HAP-1 (cell line): ENCODE data around the gene CARHSP1.

Experiments used
- DNase-seq, 2 experiments: peaks; one replicate each; pipeline ENCODE4 v3.0.0-alpha.2; 2016 to 2020; ENCODE audit warnings: low spot score in 2 of 2
- H3K27me3 ChIP-seq: fragments of 250-450 bp; sonication (Bioruptor Pico); 2 replicates; pipeline ENCODE4 v1.5.1; 2020; ENCODE audit warnings: low read depth, mild to moderate bottlenecking, moderate library complexity
- H3K36me3 ChIP-seq: fragments of 250-450 bp; sonication (Bioruptor Pico); replicated peaks from 2 replicates; pipeline ENCODE4 v1.5.1; 2020; ENCODE audit warnings: mild to moderate bottlenecking
- H3K4me1 ChIP-seq: fragments of 250-450 bp; sonication (Bioruptor Pico); 2 replicates; pipeline ENCODE4 v1.5.1; 2020; ENCODE audit warnings: mild to moderate bottlenecking
- H3K4me3 ChIP-seq: fragments of 250-450 bp; sonication (Bioruptor Pico); 2 replicates; pipeline ENCODE4 v1.5.1; 2020; ENCODE audit warnings: mild to moderate bottlenecking, moderate library complexity
- H3K9me3 ChIP-seq: fragments of 250-450 bp; sonication (Bioruptor Pico); 2 replicates; pipeline ENCODE4 v1.5.1; 2020; ENCODE audit warnings: mild to moderate bottlenecking, moderate library complexity
- in situ Hi-C: fragments of 300-500 bp; cut with MboI; formaldehyde crosslinking; loops from 3 replicates; pipeline ENCODE4 v1.14.3; 2020; ENCODE audit warnings: low sequenced_read_pairs, inconsistent platforms, mixed read lengths

CARHSP1 gene

GRCh38 chr16:8901320-8901861 is 32.6 kb upstream of the CARHSP1 start:
- Histone ChIP-seq H3K4me1 (no peaks in the 10 kb centered on the region), H3K9me3 (no peaks in the 10 kb centered on the region), H3K36me3 (peaks cover 95% of the 10 kb centered on the region), H3K27me3 (no peaks in the 10 kb centered on the region), H3K4me3 (no peak overlapping the region)
- in situ Hi-C loops: no loop called here
- DNase-seq: no peak

GRCh38 chr16:8900343-8900742 is 31.5 kb upstream of the CARHSP1 start:
- H3K4me1 ChIP-seq: no peaks in the 10 kb centered on the region
- DNase-seq: no peak
- peaks cover 93% of the 10 kb centered on the region for H3K36me3 ChIP-seq
- in situ Hi-C loops: no loop called here
- H3K4me3 ChIP-seq: no peak overlapping the region
- no peaks in the 10 kb centered on the region for H3K27me3 ChIP-seq
- H3K9me3 ChIP-seq: no peaks in the 10 kb centered on the region

GRCh38 chr16:8899709-8900317 is 31.0 kb upstream of the CARHSP1 start:
- peaks cover 93% of the 10 kb centered on the region for H3K36me3 ChIP-seq
- H3K9me3 ChIP-seq: no peaks in the 10 kb centered on the region
- H3K4me1 ChIP-seq: no peaks in the 10 kb centered on the region
- H3K27me3 ChIP-seq: no peaks in the 10 kb centered on the region
- no peak for DNase-seq
- in situ Hi-C loops: no loop called here
- no peak overlapping the region for H3K4me3 ChIP-seq

- DNase-seq: no peak
- H3K4me1 ChIP-seq: no peaks in the 10 kb centered on the region
- peaks cover 93% of the 10 kb centered on the region for H3K36me3 ChIP-seq
- in situ Hi-C loops: no loop called here
- no peaks in the 10 kb centered on the region for H3K9me3 ChIP-seq
- H3K27me3 ChIP-seq: no peaks in the 10 kb centered on the region
- H3K4me3 ChIP-seq: no peak overlapping the region
Measured at GRCh38 chr16:8898660-8899318, 30.0 kb upstream of the CARHSP1 start.

GRCh38 chr16:8894736-8895334 is 26.0 kb upstream of the CARHSP1 start:
- no peaks in the 10 kb centered on the region for H3K9me3 ChIP-seq
- H3K4me3 ChIP-seq: no peak overlapping the region
- no peaks in the 10 kb centered on the region for H3K4me1 ChIP-seq
- no peaks in the 10 kb centered on the region for H3K27me3 ChIP-seq
- in situ Hi-C loops: no loop called here
- no peak for DNase-seq
- H3K36me3 ChIP-seq: peaks cover 96% of the 10 kb centered on the region

GRCh38 chr16:8893976-8894690 is 25.3 kb upstream of the CARHSP1 start:
- H3K36me3 ChIP-seq: peaks cover 93% of the 10 kb centered on the region
- no peak overlapping the region for H3K4me3 ChIP-seq
- H3K27me3 ChIP-seq: no peaks in the 10 kb centered on the region
- DNase-seq: no peak
- no peaks in the 10 kb centered on the region for H3K4me1 ChIP-seq
- in situ Hi-C loops: no loop called here
- no peaks in the 10 kb centered on the region for H3K9me3 ChIP-seq

GRCh38 chr16:8893426-8893825 is 24.6 kb upstream of the CARHSP1 start:
- Histone ChIP-seq H3K36me3 (peaks cover 86% of the 10 kb centered on the region), H3K4me3 (no peak overlapping the region), H3K4me1 (no peaks in the 10 kb centered on the region), H3K27me3 (no peaks in the 10 kb centered on the region), H3K9me3 (no peaks in the 10 kb centered on the region)
- DNase-seq: no peak
- in situ Hi-C loops: no loop called here

- in situ Hi-C loops: no loop called here
- DNase-seq: no peak
- H3K4me3 ChIP-seq: no peak overlapping the region
- no peaks in the 10 kb centered on the region for H3K9me3 ChIP-seq
- peaks cover 75% of the 10 kb centered on the region for H3K36me3 ChIP-seq
- H3K27me3 ChIP-seq: no peaks in the 10 kb centered on the region
- no peaks in the 10 kb centered on the region for H3K4me1 ChIP-seq
Measured at GRCh38 chr16:8892101-8892575, 23.3 kb upstream of the CARHSP1 start.

GRCh38 chr16:8890549-8890921 is 21.7 kb upstream of the CARHSP1 start:
- no peaks in the 10 kb centered on the region for H3K4me1 ChIP-seq
- peaks cover 61% of the 10 kb centered on the region for H3K36me3 ChIP-seq

GRCh38 chr16:8889893-8890548 is 21.2 kb upstream of the CARHSP1 start:
- no peaks in the 10 kb centered on the region for H3K9me3 ChIP-seq
- in situ Hi-C loops: no loop called here
- H3K27me3 ChIP-seq: no peaks in the 10 kb centered on the region
- H3K36me3 ChIP-seq: peaks cover 56% of the 10 kb centered on the region
- DNase-seq: no peak
- no peak overlapping the region for H3K4me3 ChIP-seq
- no peaks in the 10 kb centered on the region for H3K4me1 ChIP-seq

More at GRCh38 chr16:8890549-8890921, 21.7 kb upstream of the CARHSP1 start:
- H3K4me3 ChIP-seq: no peak overlapping the region
- in situ Hi-C loops: no loop called here
- no peaks in the 10 kb centered on the region for H3K27me3 ChIP-seq
- H3K9me3 ChIP-seq: no peaks in the 10 kb centered on the region
- no peak for DNase-seq

- H3K4me1 ChIP-seq: no peaks in the 10 kb centered on the region
- no peak for DNase-seq
- H3K9me3 ChIP-seq: no peaks in the 10 kb centered on the region
- H3K27me3 ChIP-seq: no peaks in the 10 kb centered on the region
- peaks cover 48% of the 10 kb centered on the region for H3K36me3 ChIP-seq
- in situ Hi-C loops: no loop called here
- no peak overlapping the region for H3K4me3 ChIP-seq
Measured at GRCh38 chr16:8888951-8889892, 20.4 kb upstream of the CARHSP1 start.

- DNase-seq: no peak
Measured at GRCh38 chr16:8887952-8888560, 19.2 kb upstream of the CARHSP1 start.

More at GRCh38 chr16:8887952-8888560, 19.2 kb upstream of the CARHSP1 start:
- no peaks in the 10 kb centered on the region for H3K9me3 ChIP-seq
- H3K36me3 ChIP-seq: peaks cover 36% of the 10 kb centered on the region
- no peaks in the 10 kb centered on the region for H3K27me3 ChIP-seq
- in situ Hi-C loops: no loop called here
- no peaks in the 10 kb centered on the region for H3K4me1 ChIP-seq
- no peak overlapping the region for H3K4me3 ChIP-seq
